Karpas-422 (cell line): ENCODE measurements around the gene RILPL1. TPM values are rescaled to one million over a fixed set of nuclear protein-coding genes. Genes with fewer than 3 reads are reported as not detected.
"Not testable (repeated sequence)": the region's sequence is repeated elsewhere in the genome, so short reads cannot be mapped to it uniquely, and the experiment has no call there.

ENCODE experiments used
- DNase-seq: peaks from one replicate; pipeline ENCODE4 v3.0.0-alpha.2; 2015
- H2AFZ ChIP-seq: fragments of 200-600 bp; sonication (generic); 2 replicates; pipeline ENCODE4 v1.6.1; 2014; ENCODE audit warnings: antibody characterized with exemption, low read length, mixed read lengths
- H3K27ac ChIP-seq: fragments of 200-600 bp; sonication (generic); 2 replicates; pipeline ENCODE4 v1.5.1; 2014; ENCODE audit warnings: mild to moderate bottlenecking, low read length, moderate library complexity
- H3K27me3 ChIP-seq: fragments of 200-600 bp; sonication (generic); 2 replicates; pipeline ENCODE4 v1.6.1; 2014; ENCODE audit warnings: low read length, mixed read lengths
- H3K36me3 ChIP-seq: fragments of 200-600 bp; sonication (generic); 2 replicates; pipeline ENCODE4 v1.6.1; 2014; ENCODE audit warnings: low read length, mixed read lengths; ENCODE audit not compliant: insufficient read depth
- H3K4me1 ChIP-seq: fragments of 200-600 bp; sonication (generic); 2 replicates; pipeline ENCODE4 v1.6.1; 2014; ENCODE audit warnings: mild to moderate bottlenecking, low read length, mixed read lengths
- H3K4me2 ChIP-seq: fragments of 200-600 bp; sonication (generic); 2 replicates; pipeline ENCODE4 v1.6.1; 2014; ENCODE audit warnings: low read length, low read depth, mild to moderate bottlenecking; ENCODE audit not compliant: poor library complexity, severe bottlenecking
- H3K4me3 ChIP-seq: fragments of 200-600 bp; sonication (generic); 2 replicates; pipeline ENCODE4 v1.5.1; 2014; ENCODE audit warnings: mild to moderate bottlenecking, antibody characterized with exemption, low read length, mixed read lengths
- H3K79me2 ChIP-seq: fragments of 200-600 bp; sonication (generic); 2 replicates; pipeline ENCODE4 v1.6.1; 2014; ENCODE audit warnings: mild to moderate bottlenecking, low read length, mixed read lengths
- H3K9ac ChIP-seq: fragments of 200-600 bp; sonication (generic); 2 replicates; pipeline ENCODE4 v1.6.0; 2014; ENCODE audit warnings: low read length
- H3K9me2 ChIP-seq: fragments of 200-600 bp; sonication (generic), shearing (Covaris generic); replicated peaks from 2 replicates; pipeline ENCODE4 v1.6.0; 2014; ENCODE audit warnings: mild to moderate bottlenecking, low read length, moderate library complexity; ENCODE audit not compliant: insufficient read depth
- H3K9me3 ChIP-seq: fragments of 300-700, 200-600 bp; sonication (generic); 2 replicates; pipeline ENCODE4 v1.6.1; 2014; ENCODE audit warnings: low read length, mixed read lengths
- H4K20me1 ChIP-seq: fragments of 200-600 bp; sonication (generic); 2 replicates; pipeline ENCODE4 v1.6.1; 2014; ENCODE audit warnings: mild to moderate bottlenecking, antibody characterized with exemption, low read length, low read depth; ENCODE audit not compliant: insufficient read depth
- total RNA-seq: library from RNA; depleted of rRNA; stranded (reverse); fragments of >200 nt; shearing (Covaris generic); gene quantifications from 2 replicates; pipeline ENCODE4 v1.2.3, GENCODE V29; 2014; ENCODE audit warnings: low replicate concordance

The RILPL1 gene
- total RNA-seq, 1 experiment from 2014 or later = not detected

GRCh38 chr12:123514582-123515221 lies 18.8 kb downstream of the RILPL1 start:
- not testable (repeated sequence) for H3K27ac ChIP-seq, H3K4me3 ChIP-seq, H2AFZ ChIP-seq, H3K9me3 ChIP-seq, H3K4me1 ChIP-seq, DNase-seq, H3K36me3 ChIP-seq, H4K20me1 ChIP-seq, H3K9me2 ChIP-seq, H3K9ac ChIP-seq, H3K27me3 ChIP-seq, H3K4me2 ChIP-seq, H3K79me2 ChIP-seq

GRCh38 chr12:123513805-123514204 lies 19.7 kb downstream of the RILPL1 start:
- Histone ChIP-seq H3K4me2 (no peak overlapping the region), H3K9ac (no peak overlapping the region), H3K79me2 (no peaks in the 10 kb centered on the region), H2AFZ (no peak overlapping the region), H3K36me3 (no peaks in the 10 kb centered on the region), H3K9me3 (no peaks in the 10 kb centered on the region), H4K20me1 (no peaks in the 10 kb centered on the region), H3K27ac (no peak overlapping the region), H3K4me1 (no peaks in the 10 kb centered on the region), H3K9me2 (no peaks in the 10 kb centered on the region), H3K27me3 (no peaks in the 10 kb centered on the region), H3K4me3 (no peak overlapping the region)
- DNase-seq = no peak

GRCh38 chr12:123512838-123513665 lies 20.5 kb downstream of the RILPL1 start:
- no peak overlapping the region for H3K4me2 ChIP-seq
- no peak overlapping the region for H3K9ac ChIP-seq
- H3K79me2 ChIP-seq = no peaks in the 10 kb centered on the region
- no peaks in the 10 kb centered on the region for H4K20me1 ChIP-seq
- no peaks in the 10 kb centered on the region for H3K4me1 ChIP-seq
- H3K36me3 ChIP-seq = no peaks in the 10 kb centered on the region
- H3K4me3 ChIP-seq = no peak overlapping the region
- no peaks in the 10 kb centered on the region for H3K9me3 ChIP-seq
- DNase-seq = no peak
- H3K9me2 ChIP-seq = no peaks in the 10 kb centered on the region
- no peak overlapping the region for H3K27ac ChIP-seq
- no peaks in the 10 kb centered on the region for H3K27me3 ChIP-seq
- H2AFZ ChIP-seq = no peak overlapping the region

- DNase-seq = peak; percentile 23
- Histone ChIP-seq H3K9ac (no peak overlapping the region), H3K79me2 (no peaks in the 10 kb centered on the region), H3K27me3 (no peaks in the 10 kb centered on the region), H3K9me2 (no peaks in the 10 kb centered on the region), H2AFZ (no peak overlapping the region), H3K36me3 (no peaks in the 10 kb centered on the region), H3K9me3 (no peaks in the 10 kb centered on the region), H3K27ac (no peak overlapping the region), H3K4me2 (no peak overlapping the region), H3K4me1 (no peaks in the 10 kb centered on the region), H3K4me3 (no peak overlapping the region), H4K20me1 (no peaks in the 10 kb centered on the region)
Measured at GRCh38 chr12:123506843-123507236, 26.7 kb downstream of the RILPL1 start.

GRCh38 chr12:123506059-123506842 lies 27.3 kb downstream of the RILPL1 start:
- Histone ChIP-seq H3K4me3 (no peak overlapping the region), H3K9me2 (no peaks in the 10 kb centered on the region), H3K9me3 (no peaks in the 10 kb centered on the region), H3K4me2 (no peak overlapping the region), H3K27me3 (no peaks in the 10 kb centered on the region), H2AFZ (no peak overlapping the region), H3K36me3 (no peaks in the 10 kb centered on the region), H3K27ac (no peak overlapping the region), H3K79me2 (no peaks in the 10 kb centered on the region), H4K20me1 (no peaks in the 10 kb centered on the region), H3K9ac (no peak overlapping the region), H3K4me1 (no peaks in the 10 kb centered on the region)
- DNase-seq = peak; percentile 40

GRCh38 chr12:123502163-123502704 lies 31.3 kb downstream of the RILPL1 start:
- Histone ChIP-seq H3K27me3 (no peaks in the 10 kb centered on the region), H3K4me2 (no peak overlapping the region), H4K20me1 (no peaks in the 10 kb centered on the region), H3K4me3 (no peak overlapping the region), H3K27ac (no peak overlapping the region), H3K9me3 (no peaks in the 10 kb centered on the region), H3K4me1 (no peaks in the 10 kb centered on the region), H3K79me2 (no peaks in the 10 kb centered on the region), H3K9me2 (no peaks in the 10 kb centered on the region), H3K9ac (no peak overlapping the region), H3K36me3 (no peaks in the 10 kb centered on the region), H2AFZ (no peak overlapping the region)
- DNase-seq = peak; percentile 9

GRCh38 chr12:123499332-123499731 lies 34.2 kb downstream of the RILPL1 start:
- no peaks in the 10 kb centered on the region for H3K36me3 ChIP-seq
- H3K79me2 ChIP-seq = no peaks in the 10 kb centered on the region
- no peaks in the 10 kb centered on the region for H3K27me3 ChIP-seq
- no peak overlapping the region for H3K9ac ChIP-seq
- no peaks in the 10 kb centered on the region for H3K4me1 ChIP-seq
- H3K4me2 ChIP-seq = no peak overlapping the region
- DNase-seq = peak; percentile 14
- H3K27ac ChIP-seq = no peak overlapping the region
- H3K9me2 ChIP-seq = no peaks in the 10 kb centered on the region
- H4K20me1 ChIP-seq = no peaks in the 10 kb centered on the region
- no peak overlapping the region for H3K4me3 ChIP-seq
- no peaks in the 10 kb centered on the region for H3K9me3 ChIP-seq
- H2AFZ ChIP-seq = no peak overlapping the region
